CD14-positive monocyte (primary cell): Measurements from ENCODE around the gene CELSR1. TPM values are rescaled to one million over a fixed set of nuclear protein-coding genes. Genes with fewer than 3 reads are reported as not detected.

Experiments used
- DNase-seq, 3 donors: peaks; one replicate each; pipeline ENCODE4 v3.0.0-alpha.2; 2011 to 2022
- H2AFZ ChIP-seq: 2 replicates; pipeline ENCODE4 v1.6.0; 2012; ENCODE audit warnings: mild to moderate bottlenecking, low read depth, low read length, inconsistent platforms; ENCODE audit not compliant: insufficient read depth, poor library complexity, severe bottlenecking
- H3K27ac ChIP-seq, 2 donors: 1 replicate in 1 of 2; 2 replicates in 1 of 2; pipeline ENCODE4 v1.5.1; 2012 to 2013; ENCODE audit warnings: low read length in 2 of 2, control low read depth in 1 of 2, inconsistent platforms in 1 of 2, low read depth in 1 of 2, mild to moderate bottlenecking in 1 of 2
- H3K27me3 ChIP-seq, 2 donors: one replicate each; pipeline versions ENCODE4 v1.6.0 to v1.6.1; 2011 to 2013; ENCODE audit warnings: low read length in 2 of 2; ENCODE audit not compliant: control insufficient read depth in 2 of 2, insufficient read depth in 2 of 2
- H3K36me3 ChIP-seq, 2 donors: replicated peaks in 1 of 2; 1 replicate in 1 of 2; 2 replicates in 1 of 2; pipeline versions ENCODE4 v1.5.1 to v1.6.1; 2012 to 2013; ENCODE audit warnings: low read length in 2 of 2, control low read depth in 1 of 2, inconsistent platforms in 1 of 2, mild to moderate bottlenecking in 1 of 2; ENCODE audit not compliant: insufficient read depth in 2 of 2, control insufficient read depth in 1 of 2
- H3K4me1 ChIP-seq, 2 donors: 1 replicate in 1 of 2; 2 replicates in 1 of 2; pipeline versions ENCODE4 v1.5.1 to v1.6.1; 2012 to 2013; ENCODE audit warnings: low read length in 2 of 2, control low read depth in 1 of 2, inconsistent platforms in 1 of 2, mild to moderate bottlenecking in 1 of 2, moderate library complexity in 1 of 2; ENCODE audit not compliant: insufficient read depth in 2 of 2, control insufficient read depth in 1 of 2
- H3K4me2 ChIP-seq: replicated peaks from 2 replicates; pipeline ENCODE3; 2012; ENCODE audit warnings: low read length, moderate library complexity, mild to moderate bottlenecking; ENCODE audit not compliant: poor library complexity, severe bottlenecking; ENCODE audit errors: extremely low read depth
- H3K4me3 ChIP-seq, 3 experiments: fragments of 200-600 bp in 1 of 3; sonication (generic) in 1 of 3; replicated peaks in 1 of 3; 1 replicate in 2 of 3; 2 replicates in 1 of 3; pipeline ENCODE4 v1.5.1; 2011 to 2013; ENCODE audit warnings: low read length in 3 of 3, mild to moderate bottlenecking in 3 of 3, control low read depth in 2 of 3, low read depth in 2 of 3, inconsistent platforms in 1 of 3, moderate library complexity in 1 of 3
- H3K79me2 ChIP-seq: 2 replicates; pipeline ENCODE4 v1.6.0; 2012; ENCODE audit warnings: mild to moderate bottlenecking, control low read depth, inconsistent platforms, low read length, moderate library complexity; ENCODE audit not compliant: insufficient read depth
- H3K9ac ChIP-seq: 2 replicates; pipeline ENCODE4 v1.6.0; 2017; ENCODE audit warnings: low read length, mild to moderate bottlenecking; ENCODE audit not compliant: insufficient read depth, poor library complexity, severe bottlenecking
- H3K9me3 ChIP-seq, 2 donors: replicated peaks in 1 of 2; 1 replicate in 1 of 2; 2 replicates in 1 of 2; pipeline versions ENCODE4 v1.5.1 to v1.6.1; 2012 to 2013; ENCODE audit warnings: low read length in 2 of 2, control low read depth in 1 of 2; ENCODE audit not compliant: control insufficient read depth in 1 of 2, insufficient read depth in 1 of 2
- H4K20me1 ChIP-seq: 2 replicates; pipeline ENCODE4 v1.6.0; 2012; ENCODE audit warnings: mild to moderate bottlenecking, low read length, control low read depth, moderate library complexity; ENCODE audit not compliant: insufficient read depth
- H3K27ac Mint-ChIP-seq, 7 donors: one replicate each; pipeline ENCODE4 v1.8.0; 2020; ENCODE audit warnings: mild to moderate bottlenecking in 7 of 7, mixed read lengths in 7 of 7, moderate library complexity in 6 of 7, inconsistent platforms in 2 of 7
- H3K27me3 Mint-ChIP-seq, 3 donors: one replicate each; pipeline ENCODE4 v1.8.0; 2021 to 2022; ENCODE audit warnings: low read depth in 3 of 3, mild to moderate bottlenecking in 3 of 3, mixed read lengths in 3 of 3, moderate library complexity in 3 of 3, inconsistent platforms in 1 of 3
- H3K36me3 Mint-ChIP-seq, 2 donors: one replicate each; pipeline ENCODE4 v1.8.0; 2020; ENCODE audit warnings: mixed read lengths in 2 of 2, inconsistent platforms in 1 of 2, mild to moderate bottlenecking in 1 of 2
- H3K4me1 Mint-ChIP-seq: one replicate; pipeline ENCODE4 v1.8.0; 2020; ENCODE audit warnings: mild to moderate bottlenecking, mixed read lengths
- H3K4me3 Mint-ChIP-seq, 2 donors: one replicate each; pipeline ENCODE4 v1.8.0; 2020; ENCODE audit warnings: mild to moderate bottlenecking in 2 of 2, mixed read lengths in 2 of 2, moderate library complexity in 1 of 2
- H3K9me3 Mint-ChIP-seq, 7 donors: one replicate each; pipeline ENCODE4 v1.8.0; 2020 to 2022; ENCODE audit warnings: mixed read lengths in 7 of 7, mild to moderate bottlenecking in 6 of 7, moderate library complexity in 6 of 7, inconsistent platforms in 2 of 7
- WGBS: methylation state at CpG from one replicate; pipeline ENCODE4 v1.1.5; 2013; ENCODE audit warnings: missing lambda C conversion rate; ENCODE audit not compliant: insufficient coverage; 5-methylcytosine and 5-hydroxymethylcytosine counted together
- intact Hi-C, 2 donors: fragments of 100-400 bp; cut with micrococcal nuclease; formaldehyde crosslinking; loops; one replicate each; pipeline versions ENCODE4 v1.15.0 to v1.15.1; 2023
- polyA plus RNA-seq, 3 donors: library from polyadenylated mRNA; depleted of rRNA in 1 of 3; unstranded in 2 of 3; stranded (reverse) in 1 of 3; fragments of 300-500 nt in 2 of 3; fragments of >200 nt in 1 of 3; fragmentation: Illumina TruSeq in 2 of 3; gene quantifications; 1 replicate in 2 of 3; 2 replicates in 1 of 3; pipeline ENCODE4 v1.2.3, GENCODE V29; 2012 to 2021
- TF ChIP-seq, protein P1 (sequence below): fragments of 200-600 bp; IDR thresholded peaks from one replicate; pipeline ENCODE4 v1.8.0; 2022; ENCODE audit warnings: antibody characterized with exemption, mild to moderate bottlenecking

The CELSR1 gene
- polyA plus RNA-seq, 3 donors = 0.16 TPM; not detected in 2

- Mint-ChIP-seq H3K36me3 (peaks cover 81 to 96% of the 10 kb centered on the region in 2 donors), H3K4me3 (no peak overlapping the region), H3K27ac (peak overlapping the region in 2 of 7 donors; percentile 15 to 59), H3K4me1 (no peaks in the 10 kb centered on the region), H3K27me3 (peaks cover 0 to 4% (median 0%) of the 10 kb centered on the region in 3 donors), H3K9me3 (no peaks in the 10 kb centered on the region)
- Histone ChIP-seq H3K36me3 (peaks cover 87 to 98% of the 10 kb centered on the region in 2 donors), H3K4me3 (no peak overlapping the region), H4K20me1 (peaks cover 18% of the 10 kb centered on the region), H3K79me2 (no peaks in the 10 kb centered on the region), H3K9me3 (no peaks in the 10 kb centered on the region), H3K9ac (no peak overlapping the region), H3K27me3 (no peaks in the 10 kb centered on the region), H2AFZ (no peak overlapping the region), H3K4me1 (no peaks in the 10 kb centered on the region), H3K27ac (no peak overlapping the region), H3K4me2 (no peak overlapping the region)
- intact Hi-C loops = no loop called here
- WGBS = over 99% methylated on average over 18 of the region's 20 CpGs
- TF ChIP-seq, protein P1, sequence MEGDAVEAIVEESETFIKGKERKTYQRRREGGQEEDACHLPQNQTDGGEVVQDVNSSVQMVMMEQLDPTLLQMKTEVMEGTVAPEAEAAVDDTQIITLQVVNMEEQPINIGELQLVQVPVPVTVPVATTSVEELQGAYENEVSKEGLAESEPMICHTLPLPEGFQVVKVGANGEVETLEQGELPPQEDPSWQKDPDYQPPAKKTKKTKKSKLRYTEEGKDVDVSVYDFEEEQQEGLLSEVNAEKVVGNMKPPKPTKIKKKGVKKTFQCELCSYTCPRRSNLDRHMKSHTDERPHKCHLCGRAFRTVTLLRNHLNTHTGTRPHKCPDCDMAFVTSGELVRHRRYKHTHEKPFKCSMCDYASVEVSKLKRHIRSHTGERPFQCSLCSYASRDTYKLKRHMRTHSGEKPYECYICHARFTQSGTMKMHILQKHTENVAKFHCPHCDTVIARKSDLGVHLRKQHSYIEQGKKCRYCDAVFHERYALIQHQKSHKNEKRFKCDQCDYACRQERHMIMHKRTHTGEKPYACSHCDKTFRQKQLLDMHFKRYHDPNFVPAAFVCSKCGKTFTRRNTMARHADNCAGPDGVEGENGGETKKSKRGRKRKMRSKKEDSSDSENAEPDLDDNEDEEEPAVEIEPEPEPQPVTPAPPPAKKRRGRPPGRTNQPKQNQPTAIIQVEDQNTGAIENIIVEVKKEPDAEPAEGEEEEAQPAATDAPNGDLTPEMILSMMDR = no peak
- DNase-seq = no peak
These were observed 184.6 kb downstream of the CELSR1 start for GRCh38 chr22:46352691-46353386.

DNA sequence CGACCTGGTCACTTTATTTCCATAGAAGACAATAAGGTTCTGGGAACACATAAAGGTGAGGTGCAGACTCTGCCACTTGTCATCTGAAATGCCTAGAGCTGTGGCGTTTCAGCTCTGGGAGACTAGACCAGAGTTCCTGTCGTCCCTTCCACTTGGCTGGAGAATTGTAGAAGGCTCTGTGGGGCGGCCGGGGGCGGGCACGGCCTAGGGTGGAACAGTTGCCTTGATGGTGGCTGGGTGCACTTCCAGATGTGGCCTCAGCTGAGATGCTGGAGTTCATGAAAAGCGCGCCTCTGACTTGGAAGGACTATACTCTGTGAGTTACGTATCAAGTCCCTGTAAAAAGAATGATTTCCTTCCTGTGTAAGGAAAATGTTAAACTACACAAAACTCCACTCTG lies 185.1 kb downstream of the CELSR1 start:
- DNase-seq = no peak
- Mint-ChIP-seq H3K4me3 (no peak overlapping the region), H3K27me3 (peaks cover 0 to under 1% (median 0%) of the 10 kb centered on the region in 3 donors), H3K9me3 (no peaks in the 10 kb centered on the region), H3K4me1 (no peaks in the 10 kb centered on the region), H3K27ac (no peak overlapping the region), H3K36me3 (peaks cover 84 to 98% of the 10 kb centered on the region in 2 donors)
- no peaks in the 10 kb centered on the region for H3K27me3 ChIP-seq
- H3K4me1 ChIP-seq = no peaks in the 10 kb centered on the region
- no peaks in the 10 kb centered on the region for H3K79me2 ChIP-seq
- peaks cover 90 to 100% of the 10 kb centered on the region in 2 donors for H3K36me3 ChIP-seq
- H2AFZ ChIP-seq = no peak overlapping the region
- H3K9me3 ChIP-seq = no peaks in the 10 kb centered on the region
- TF ChIP-seq, protein P1 = no peak
- no peak overlapping the region for H3K27ac ChIP-seq
- 100% methylated on average over 6 of the region's 10 CpGs for WGBS
- intact Hi-C loops = no loop called here
- no peak overlapping the region for H3K4me2 ChIP-seq
- no peak overlapping the region for H3K4me3 ChIP-seq
- peaks cover 23% of the 10 kb centered on the region for H4K20me1 ChIP-seq
- H3K9ac ChIP-seq = no peak overlapping the region
